GM12875 (cell line): ENCODE data around the gene LCP1.

Experiments used
- H3K4me3 ChIP-seq: one replicate; pipeline ENCODE4 v1.5.1; 2011; ENCODE audit warnings: low read depth, low read length, control low read depth
- CTCF ChIP-seq: IDR thresholded peaks from 2 replicates; pipeline ENCODE4 v1.5.1; 2011; ENCODE audit warnings: low read depth, mild to moderate bottlenecking, control low read depth, inconsistent platforms, low read length, moderate library complexity, borderline replicate concordance; ENCODE audit not compliant: insufficient read depth

LCP1 gene

GRCh38 chr13:46086985-46087384 is 95.0 kb downstream of the LCP1 start:
- TF ChIP-seq CTCF: no peak
- no peak overlapping the region for H3K4me3 ChIP-seq

- no peak for TF ChIP-seq CTCF
- no peak overlapping the region for H3K4me3 ChIP-seq
Observed at GRCh38 chr13:46086421-46086922, 95.5 kb downstream of the LCP1 start.

DNA sequence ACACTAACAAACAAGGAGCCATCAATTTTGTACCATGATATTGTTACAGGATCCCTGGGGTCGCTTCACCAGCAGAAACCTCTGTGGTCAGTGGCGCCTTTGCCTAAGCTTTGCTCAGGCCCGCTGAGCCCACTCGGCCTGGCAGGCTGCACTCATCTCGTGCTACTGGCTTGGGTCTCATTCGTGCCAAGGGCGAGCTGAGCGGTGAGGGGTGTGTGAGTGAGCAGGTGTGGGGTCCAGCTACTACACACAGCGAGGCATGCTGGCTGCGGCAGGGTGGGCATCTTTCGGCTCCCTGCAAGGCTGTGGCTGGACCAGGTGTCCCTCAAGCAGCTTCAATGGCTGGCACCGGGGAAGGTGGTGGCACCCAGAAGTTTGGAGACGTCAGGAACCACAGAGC is 96.2 kb downstream of the LCP1 start:
- no peak for TF ChIP-seq CTCF
- no peak overlapping the region for H3K4me3 ChIP-seq

DNA sequence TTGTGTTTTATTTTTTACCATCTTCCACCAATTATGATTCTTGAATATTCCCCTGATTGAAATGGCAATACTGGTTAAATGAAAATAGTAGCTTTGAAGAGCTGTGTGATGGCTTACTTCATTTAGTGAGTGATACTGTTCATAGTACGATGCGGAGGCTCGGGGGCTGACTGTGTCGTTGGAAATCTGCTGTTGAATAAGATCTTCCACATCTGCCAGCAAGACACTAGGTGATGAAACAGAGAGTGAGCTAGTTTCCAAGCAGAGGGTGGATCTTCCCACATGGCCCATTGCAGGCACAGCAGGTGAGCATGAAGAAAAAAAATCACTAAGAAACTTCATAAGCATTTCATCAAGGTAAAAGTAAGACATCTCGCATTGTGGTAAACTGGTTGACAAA is 99.7 kb downstream of the LCP1 start:
- H3K4me3 ChIP-seq: no peak overlapping the region
- TF ChIP-seq CTCF: no peak

GRCh38 chr13:46079770-46080169 is 102.2 kb downstream of the LCP1 start:
- no peak for TF ChIP-seq CTCF

GRCh38 chr13:46077265-46077664 is 104.7 kb downstream of the LCP1 start:
- no peak for TF ChIP-seq CTCF
- H3K4me3 ChIP-seq: no peak overlapping the region

More at GRCh38 chr13:46079770-46080169, 102.2 kb downstream of the LCP1 start:
- H3K4me3 ChIP-seq: no peak overlapping the region

DNA sequence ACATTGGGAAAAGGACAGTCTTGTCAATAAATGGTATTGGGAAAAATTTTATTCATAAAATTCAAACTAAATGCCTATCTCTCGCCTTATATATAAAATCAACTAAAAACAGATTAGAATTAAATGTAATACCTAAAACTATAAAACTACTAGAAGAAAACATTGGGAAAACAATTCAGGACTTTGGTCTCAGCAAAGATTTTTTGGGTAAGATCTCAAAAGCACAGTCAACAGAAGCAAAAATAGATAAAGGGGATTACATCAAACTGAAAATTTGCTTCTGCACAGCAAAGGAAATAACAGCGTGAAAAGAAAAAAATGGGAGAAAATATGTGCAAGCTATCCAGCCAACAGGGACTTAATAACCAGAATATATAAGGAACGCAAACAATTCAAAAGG is 105.2 kb downstream of the LCP1 start:
- H3K4me3 ChIP-seq: no peak overlapping the region
- TF ChIP-seq CTCF: no peak
